ENCODE data around the gene CIZ1. TPM values are rescaled to one million over a fixed set of nuclear protein-coding genes. Genes with fewer than 3 reads are reported as not detected.

CIZ1 gene
- total RNA-seq, 1 donor from 2014 or later: 164 TPM

DNA sequence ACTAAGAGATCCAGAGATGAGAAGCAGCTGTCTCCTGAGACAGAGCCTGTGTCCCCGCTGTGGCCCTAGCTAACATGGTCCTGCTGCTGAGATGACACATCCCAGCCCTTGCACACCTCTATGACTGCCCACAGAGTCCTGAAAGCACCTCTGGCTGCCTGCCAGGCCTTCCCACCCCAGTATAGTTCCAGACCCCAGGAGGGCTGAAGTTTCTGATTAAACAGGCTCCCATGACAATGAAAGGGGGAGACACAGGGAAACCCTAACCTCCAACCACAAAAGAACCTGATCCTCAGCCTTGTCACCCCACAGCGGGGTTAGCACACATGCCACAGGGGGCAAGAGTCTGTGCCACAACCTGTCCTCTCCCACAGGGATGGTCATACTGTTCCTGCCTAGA is 15.6 kb downstream of the CIZ1 start:
- no peaks in the 10 kb centered on the region for H3K27me3 Mint-ChIP-seq
- peaks cover 27% of the 10 kb centered on the region for H3K36me3 Mint-ChIP-seq (ENCODE audit: insufficient read depth)
- no peaks in the 10 kb centered on the region for H3K9me3 Mint-ChIP-seq (ENCODE audit: low read depth)
- no peak overlapping the region for H3K27ac Mint-ChIP-seq
- no peaks in the 10 kb centered on the region for H3K4me1 Mint-ChIP-seq (ENCODE audit: low read depth)
- H3K4me3 Mint-ChIP-seq (ENCODE audit: low read depth): no peak overlapping the region
- no peak for DNase-seq (ENCODE audit: low spot score, unreplicated experiment)
- TF ChIP-seq, protein P1, sequence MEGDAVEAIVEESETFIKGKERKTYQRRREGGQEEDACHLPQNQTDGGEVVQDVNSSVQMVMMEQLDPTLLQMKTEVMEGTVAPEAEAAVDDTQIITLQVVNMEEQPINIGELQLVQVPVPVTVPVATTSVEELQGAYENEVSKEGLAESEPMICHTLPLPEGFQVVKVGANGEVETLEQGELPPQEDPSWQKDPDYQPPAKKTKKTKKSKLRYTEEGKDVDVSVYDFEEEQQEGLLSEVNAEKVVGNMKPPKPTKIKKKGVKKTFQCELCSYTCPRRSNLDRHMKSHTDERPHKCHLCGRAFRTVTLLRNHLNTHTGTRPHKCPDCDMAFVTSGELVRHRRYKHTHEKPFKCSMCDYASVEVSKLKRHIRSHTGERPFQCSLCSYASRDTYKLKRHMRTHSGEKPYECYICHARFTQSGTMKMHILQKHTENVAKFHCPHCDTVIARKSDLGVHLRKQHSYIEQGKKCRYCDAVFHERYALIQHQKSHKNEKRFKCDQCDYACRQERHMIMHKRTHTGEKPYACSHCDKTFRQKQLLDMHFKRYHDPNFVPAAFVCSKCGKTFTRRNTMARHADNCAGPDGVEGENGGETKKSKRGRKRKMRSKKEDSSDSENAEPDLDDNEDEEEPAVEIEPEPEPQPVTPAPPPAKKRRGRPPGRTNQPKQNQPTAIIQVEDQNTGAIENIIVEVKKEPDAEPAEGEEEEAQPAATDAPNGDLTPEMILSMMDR (IDR thresholded peaks at IDR 0.05; ENCODE audit: unreplicated experiment): no peak

DNA sequence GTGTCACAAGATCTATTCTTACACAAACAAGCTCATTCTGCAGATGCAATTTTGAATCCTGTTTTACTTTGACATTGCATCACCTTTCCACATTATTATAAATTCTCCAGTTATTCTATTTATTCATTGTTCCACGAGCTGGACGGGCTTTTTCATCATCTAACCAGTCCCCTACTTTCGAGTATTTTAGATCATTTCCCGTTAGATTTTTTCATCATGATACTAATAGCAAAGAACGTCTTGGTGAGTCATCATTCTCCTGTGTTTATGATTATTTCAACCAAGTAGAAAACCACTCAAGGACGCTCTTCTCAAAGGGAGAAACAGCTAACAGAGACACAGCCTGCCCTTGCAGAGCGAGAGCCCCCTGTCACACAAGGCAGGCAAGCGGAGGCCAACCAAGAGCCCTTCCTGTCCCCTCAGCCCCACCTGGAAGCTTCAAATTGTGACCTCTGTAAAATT is 16.2 kb downstream of the CIZ1 start:
- TF ChIP-seq, protein P1 (IDR thresholded peaks at IDR 0.05; ENCODE audit: unreplicated experiment): no peak
- peaks cover 25% of the 10 kb centered on the region for H3K36me3 Mint-ChIP-seq (ENCODE audit: insufficient read depth)

DNA sequence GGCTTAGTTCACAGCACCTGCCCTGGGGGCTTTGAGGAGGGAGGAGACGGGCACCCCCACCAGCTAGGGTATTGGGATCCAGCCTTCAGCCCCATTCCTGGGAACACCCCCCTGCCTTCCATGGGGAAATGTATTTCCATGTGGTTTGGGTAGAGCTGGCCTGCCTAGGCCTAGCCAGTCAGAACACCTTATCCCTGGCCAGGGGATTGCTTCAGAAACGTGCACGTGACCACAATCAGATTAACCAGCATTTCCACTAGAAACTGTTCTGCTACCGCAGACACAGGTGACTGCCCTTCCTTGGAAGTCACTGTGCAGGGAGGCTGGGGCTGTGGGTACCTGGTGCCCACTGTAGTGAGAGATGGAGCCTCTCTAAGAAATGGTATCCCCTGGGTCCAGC is 17.3 kb downstream of the CIZ1 start:
- H3K27me3 Mint-ChIP-seq: no peaks in the 10 kb centered on the region
- TF ChIP-seq, protein P1 (IDR thresholded peaks at IDR 0.05; ENCODE audit: unreplicated experiment): no peak
- H3K27ac Mint-ChIP-seq: no peak overlapping the region
- no peak overlapping the region for H3K4me3 Mint-ChIP-seq (ENCODE audit: low read depth)
- no peaks in the 10 kb centered on the region for H3K9me3 Mint-ChIP-seq (ENCODE audit: low read depth)
- no peaks in the 10 kb centered on the region for H3K4me1 Mint-ChIP-seq (ENCODE audit: low read depth)
- no peak for DNase-seq (ENCODE audit: low spot score, unreplicated experiment)
- H3K36me3 Mint-ChIP-seq (ENCODE audit: insufficient read depth): peaks cover 16% of the 10 kb centered on the region

More for the DNA sequence above, 16.2 kb downstream of the CIZ1 start:
- H3K4me1 Mint-ChIP-seq (ENCODE audit: low read depth): no peaks in the 10 kb centered on the region
- no peak overlapping the region for H3K4me3 Mint-ChIP-seq (ENCODE audit: low read depth)
- H3K27me3 Mint-ChIP-seq: no peaks in the 10 kb centered on the region
- no peak for DNase-seq (ENCODE audit: low spot score, unreplicated experiment)
- no peaks in the 10 kb centered on the region for H3K9me3 Mint-ChIP-seq (ENCODE audit: low read depth)
- H3K27ac Mint-ChIP-seq: no peak overlapping the region

DNA sequence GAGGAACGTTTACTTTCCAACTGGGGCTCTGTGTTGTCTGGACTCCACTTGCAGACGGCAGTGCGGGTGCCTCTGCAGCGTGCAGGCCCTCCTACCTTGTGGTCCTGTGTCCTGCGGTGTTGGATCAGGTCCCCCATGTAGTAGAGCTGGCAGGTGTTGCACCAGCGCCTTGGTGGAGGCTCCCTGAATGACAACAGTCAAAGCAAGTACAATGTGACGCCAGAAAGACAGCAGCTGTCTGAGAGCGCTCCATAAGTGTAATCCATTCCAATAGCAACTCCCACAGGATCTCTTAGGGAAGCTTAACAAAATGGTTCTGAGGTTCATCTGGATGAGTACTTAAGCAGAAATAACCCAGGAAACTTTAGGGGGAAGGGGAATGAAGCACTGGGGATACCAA is 21.4 kb downstream of the CIZ1 start:
- Mint-ChIP-seq H3K9me3 (ENCODE audit: low read depth) (no peaks in the 10 kb centered on the region), H3K4me3 (ENCODE audit: low read depth) (no peak overlapping the region), H3K4me1 (ENCODE audit: low read depth) (no peaks in the 10 kb centered on the region), H3K36me3 (ENCODE audit: insufficient read depth) (peaks cover 15% of the 10 kb centered on the region), H3K27ac (no peak overlapping the region), H3K27me3 (no peaks in the 10 kb centered on the region)
- TF ChIP-seq, protein P1 (IDR thresholded peaks at IDR 0.05; ENCODE audit: unreplicated experiment): no peak
- no peak for DNase-seq (ENCODE audit: low spot score, unreplicated experiment)

DNA sequence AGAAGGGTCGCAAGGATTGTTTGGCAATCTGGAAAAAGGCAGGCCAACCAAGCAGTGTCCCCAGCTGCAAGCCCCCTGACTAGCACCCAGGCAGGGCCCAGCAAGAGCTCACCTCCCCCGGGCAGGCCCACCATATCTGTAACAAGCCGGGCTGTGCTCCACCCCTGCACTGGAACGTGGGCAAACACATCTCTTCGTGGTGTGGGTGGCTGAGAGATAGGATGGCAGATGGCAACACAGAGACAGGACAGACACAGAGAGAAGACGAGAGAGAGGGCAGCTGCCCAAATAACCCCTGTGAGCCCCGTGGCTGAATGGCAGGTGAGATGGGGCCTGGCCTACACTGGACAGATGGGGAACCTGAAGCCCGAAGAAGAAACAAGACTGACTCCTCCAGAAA is 21.9 kb downstream of the CIZ1 start:
- Mint-ChIP-seq H3K4me1 (ENCODE audit: low read depth) (no peaks in the 10 kb centered on the region), H3K36me3 (ENCODE audit: insufficient read depth) (peaks cover 13% of the 10 kb centered on the region), H3K9me3 (ENCODE audit: low read depth) (no peaks in the 10 kb centered on the region), H3K27me3 (no peaks in the 10 kb centered on the region), H3K27ac (peak overlapping the region; percentile 77), H3K4me3 (ENCODE audit: low read depth) (no peak overlapping the region)
- DNase-seq (ENCODE audit: low spot score, unreplicated experiment): no peak
- TF ChIP-seq, protein P1 (IDR thresholded peaks at IDR 0.05; ENCODE audit: unreplicated experiment): no peak

Measured in progenitor cell of endocrine pancreas (in vitro differentiated cells).